Left colon (tissue), 2 donors: ENCODE measurements around the gene SAMD14. TPM values are rescaled to one million over a fixed set of nuclear protein-coding genes. Genes with fewer than 3 reads are reported as not detected.

Experiments
- ATAC-seq: fragments of 200-7000 bp; cut with Tn5 transposase; one replicate; pipeline ENCODE4 v1.9.1; 2020; ENCODE audit warnings: mild to moderate bottlenecking, moderate library complexity
- DNase-seq, 2 donors: peaks; one replicate each; pipeline ENCODE4 v3.0.0-alpha.2; 2020
- intact Hi-C, 2 donors: fragments of 100-400 bp; cut with DNase I in 1 of 2; cut with micrococcal nuclease in 1 of 2; formaldehyde crosslinking; loops; one replicate each; pipeline versions ENCODE4 v1.11.2 to v1.14.0; 2022; cut with DNase I, micrococcal nuclease
- total RNA-seq, 2 donors: library from RNA; stranded (reverse); fragmentation: NEBNext Ultra II Directional; extraction: Animal tissue kit (Norgen Biotek cat#: 25700); gene quantifications; one replicate each; pipeline ENCODE4 v1.2.1, GENCODE V29; 2021
- donor health status: DM: no; HTN: no; CAD: no.
- donor health status: DM: yes; HTN: yes; CAD: no.

SAMD14 gene
- total RNA-seq, 2 donors from 2014 or later: 0.70 to 0.92 TPM

DNA sequence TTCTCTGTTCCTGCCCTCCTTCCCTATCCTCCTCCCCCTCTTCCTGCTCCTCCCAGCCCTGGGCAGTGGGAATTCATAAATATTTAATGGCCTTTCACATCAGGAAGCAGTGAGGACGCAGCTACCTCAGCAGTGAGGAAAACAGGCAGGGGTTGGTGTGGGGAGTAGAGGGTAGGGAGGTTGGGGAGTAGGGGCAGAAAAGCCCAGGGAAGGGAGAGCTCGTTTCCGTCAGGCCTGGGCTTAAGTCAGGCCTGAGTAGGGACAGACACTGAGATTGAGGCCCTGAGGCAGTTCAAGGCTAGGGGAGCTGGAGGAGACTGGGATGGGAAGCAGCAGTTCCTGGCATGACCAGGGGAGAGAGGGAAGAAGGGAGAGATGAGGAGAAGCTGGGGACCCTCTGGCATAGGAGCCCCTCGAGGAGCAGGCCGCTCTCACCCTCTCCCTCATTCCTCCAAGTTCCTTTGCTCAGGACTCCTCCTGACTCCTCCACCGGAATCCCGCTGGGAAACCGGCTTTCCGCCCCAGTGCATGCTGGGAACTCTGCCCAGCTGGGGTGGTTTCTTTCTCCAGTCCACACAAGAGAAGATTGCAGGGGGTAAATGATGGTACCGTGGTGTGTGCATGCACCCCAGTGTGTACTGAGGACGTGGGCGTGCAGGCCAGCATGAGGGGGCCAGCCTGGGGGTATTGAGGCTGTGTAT lies 6.2 kb downstream of the SAMD14 start:
- intact Hi-C loops: no loop called here
- DNase-seq: no peak

DNA sequence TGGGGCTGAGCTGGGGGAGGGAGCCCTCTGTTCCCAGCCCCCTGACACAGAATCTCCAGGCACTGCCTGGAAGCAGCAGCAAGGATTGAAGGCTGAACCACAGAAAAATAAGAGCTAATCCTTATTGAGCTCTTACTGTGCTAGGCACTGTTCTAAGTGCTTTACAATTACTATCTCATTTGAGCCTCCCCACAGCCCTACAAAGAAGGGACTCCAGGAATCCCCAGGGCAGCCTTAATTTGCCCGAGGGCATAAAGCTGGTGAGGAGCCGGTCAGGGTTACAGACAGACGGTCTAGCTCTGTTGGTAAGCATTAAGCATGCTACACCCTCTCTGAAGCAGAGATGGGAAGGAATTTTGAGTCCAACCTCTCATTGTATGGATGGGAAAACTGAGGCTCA lies 7.0 kb downstream of the SAMD14 start:
- no peak for ATAC-seq
- intact Hi-C loops: no loop called here

More for the DNA sequence above, 6.2 kb downstream of the SAMD14 start:
- ATAC-seq: peak; percentile 43

DNA sequence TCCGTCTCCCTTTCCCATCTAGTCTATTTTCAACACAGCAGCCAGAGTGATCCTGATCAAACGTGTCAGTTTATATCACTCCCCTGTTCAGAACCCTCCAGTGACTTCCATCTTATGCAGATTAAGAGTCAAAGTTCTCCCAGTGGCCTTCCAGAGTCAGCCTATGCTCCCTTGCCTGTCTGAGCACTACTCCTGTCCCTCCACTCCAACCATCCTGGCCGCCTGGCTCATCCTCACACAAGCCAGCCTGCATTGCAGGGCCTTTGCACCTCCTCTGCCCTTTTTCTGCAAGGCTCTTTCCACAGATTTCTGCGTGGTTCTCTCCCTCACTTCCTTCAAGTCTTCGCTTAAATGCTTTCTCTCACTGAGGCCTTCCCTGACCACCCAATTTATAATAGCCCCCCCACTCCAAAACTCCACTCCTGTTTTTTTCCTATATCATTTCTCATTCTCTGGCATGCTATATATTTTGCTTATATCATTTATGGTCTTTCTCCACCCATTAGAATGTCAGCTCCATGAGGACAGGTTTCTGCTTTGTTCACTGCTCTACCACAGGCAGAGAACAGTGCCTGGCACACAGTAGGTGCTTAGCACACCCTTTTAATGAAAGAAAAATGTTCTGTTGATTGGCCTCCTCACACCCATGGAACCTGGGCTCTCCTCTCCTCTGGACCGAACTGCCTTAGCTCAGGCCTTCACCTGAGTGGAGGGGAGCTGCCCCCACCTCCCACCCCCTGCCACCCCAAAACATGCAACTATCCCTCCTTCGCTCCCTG lies 9.3 kb downstream of the SAMD14 start:
- DNase-seq (no peak), ATAC-seq (no peak)
- intact Hi-C loops: no loop called here

More for the DNA sequence above, 7.0 kb downstream of the SAMD14 start:
- no peak for DNase-seq

DNA sequence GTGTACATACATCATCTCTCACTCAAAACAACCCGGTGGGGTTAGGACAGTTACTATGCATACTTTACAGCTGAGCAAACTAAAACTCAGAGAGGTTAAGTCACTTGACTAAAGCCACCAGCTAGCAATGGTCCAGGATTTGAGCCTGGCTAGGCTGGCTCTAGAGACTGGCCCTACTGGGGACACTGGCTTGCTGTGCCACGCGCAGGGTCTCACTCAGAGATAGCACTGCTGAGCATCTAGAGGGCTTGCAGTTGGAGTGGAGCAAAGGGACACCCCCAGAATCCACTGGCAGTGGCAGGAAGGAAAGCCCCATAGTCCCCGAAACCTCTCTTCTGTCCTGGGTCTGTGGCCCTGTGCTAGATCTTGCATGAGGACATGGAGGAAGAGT lies 11.1 kb downstream of the SAMD14 start:
- intact Hi-C loops: loop anchor here in 1 of 2 donors (10.0 kb wide), 1 partner anchor 56 kb away; no protein-coding TSS in a partner anchor
- no peak for DNase-seq
- ATAC-seq: no peak

GRCh38 chr17:50118076-50118827 lies 11.7 kb downstream of the SAMD14 start:
- intact Hi-C loops: loop anchor here in 1 of 2 donors (10.0 kb wide), 1 partner anchor 57 kb away; no protein-coding TSS in a partner anchor
- ATAC-seq (no peak), DNase-seq (no peak)

DNA sequence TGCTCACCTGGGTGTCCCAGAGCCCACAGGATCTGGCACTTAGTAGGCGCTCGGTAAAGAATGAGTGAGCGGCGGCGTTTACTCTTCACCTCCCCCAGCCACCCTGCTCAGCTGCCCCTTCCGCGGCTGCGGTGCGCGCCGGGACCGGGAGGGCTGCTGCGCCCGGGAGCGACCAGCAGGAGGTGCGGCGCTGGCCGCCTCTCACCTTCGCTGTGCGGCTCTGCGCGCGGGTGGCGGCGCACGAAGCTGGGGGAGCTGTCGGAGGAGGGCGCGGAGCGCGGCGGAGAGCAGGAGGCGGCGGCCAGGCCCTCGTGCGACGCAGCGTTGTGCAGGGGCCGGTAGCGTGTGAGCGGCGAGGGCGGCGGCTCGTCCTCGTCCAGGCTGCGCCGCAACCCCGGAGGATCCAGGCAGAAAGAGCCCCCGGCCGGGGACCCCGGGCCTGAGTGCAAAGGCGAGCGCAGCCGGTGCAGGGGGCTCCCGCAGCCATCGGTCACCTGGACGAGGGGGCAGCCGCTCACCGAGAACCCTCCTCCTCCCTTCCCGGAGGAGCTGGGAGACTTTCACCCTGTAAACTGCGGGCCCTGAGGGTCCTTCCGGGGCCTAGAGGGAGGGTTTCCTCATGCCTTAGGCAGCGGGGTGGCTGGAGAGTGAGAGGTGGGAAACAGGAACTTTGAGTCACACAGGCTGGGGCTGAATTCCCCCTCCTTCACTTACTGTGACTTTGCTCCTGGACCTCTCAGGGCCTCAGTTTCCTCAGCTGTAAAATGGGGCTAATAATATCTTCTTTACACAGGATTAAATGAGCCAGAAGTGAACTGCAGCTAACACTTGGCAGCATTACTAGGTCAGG lies 12.5 kb downstream of the SAMD14 start:
- peak in 1 of 2 donors; percentile 73 for DNase-seq
- intact Hi-C loops: loop anchor here in 1 of 2 donors (10.0 kb wide), 1 partner anchor 57 kb away; no protein-coding TSS in a partner anchor
- ATAC-seq: peak; percentile 74

DNA sequence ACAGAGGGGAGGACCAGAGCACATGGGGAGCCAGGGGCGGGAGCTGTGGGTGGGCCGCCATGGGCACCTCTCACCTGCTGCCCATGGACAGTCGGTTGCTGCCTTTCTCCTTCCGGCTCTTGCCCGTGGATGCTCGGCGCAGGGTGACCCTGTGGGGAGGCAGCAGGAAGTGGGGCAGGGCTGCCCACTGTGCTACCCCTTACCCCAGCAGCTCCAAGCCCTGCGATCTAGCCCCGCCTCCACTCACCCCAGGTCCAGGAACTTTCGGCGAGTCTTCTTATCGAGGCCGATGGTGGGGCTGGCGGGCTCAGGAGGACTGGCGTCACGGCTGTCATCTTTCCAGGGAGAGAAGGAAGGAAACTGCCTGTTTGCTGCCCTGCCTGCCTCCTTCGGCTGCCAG lies 14.2 kb downstream of the SAMD14 start:
- DNase-seq (no peak), ATAC-seq (no peak)
- intact Hi-C loops: loop anchor here in 1 of 2 donors (10.0 kb wide), 1 partner anchor 59 kb away; no protein-coding TSS in a partner anchor

- intact Hi-C loops: loop anchor here in 1 of 2 donors (10.0 kb wide), 1 partner anchor 60 kb away; no protein-coding TSS in a partner anchor
- peak; percentile 18 for ATAC-seq
- no peak for DNase-seq
Measured at GRCh38 chr17:50114849-50115357, 15.1 kb downstream of the SAMD14 start.

DNA sequence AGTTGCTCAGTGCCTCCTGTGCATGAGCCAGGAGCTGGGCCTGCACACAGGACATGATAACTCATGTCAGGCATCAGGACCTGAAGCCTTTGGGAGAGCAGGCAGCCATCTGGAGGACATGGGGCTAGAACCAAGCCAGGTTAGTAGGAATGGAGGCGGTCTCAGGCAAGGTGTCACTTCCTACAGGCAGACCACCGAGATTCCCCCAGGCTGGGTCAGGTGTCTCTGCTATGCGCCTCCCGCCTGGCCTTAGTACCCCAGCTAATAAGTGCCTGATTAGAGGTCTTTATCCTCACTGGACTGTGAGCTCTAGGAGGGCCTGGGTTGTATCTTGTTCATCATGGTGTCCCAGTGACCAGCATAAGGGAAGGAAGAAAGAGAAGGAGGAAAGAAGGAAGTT lies 15.6 kb downstream of the SAMD14 start:
- no peak for ATAC-seq

GRCh38 chr17:50113624-50114320 lies 16.2 kb downstream of the SAMD14 start:
- DNase-seq (no peak), ATAC-seq (no peak)
- intact Hi-C loops: loop anchor here in 1 of 2 donors (10.0 kb wide), 1 partner anchor 61 kb away; no protein-coding TSS in a partner anchor

More for the DNA sequence above, 15.6 kb downstream of the SAMD14 start:
- DNase-seq: no peak
- intact Hi-C loops: loop anchor here in 1 of 2 donors (10.0 kb wide), 1 partner anchor 60 kb away; no protein-coding TSS in a partner anchor

GRCh38 chr17:50112694-50113093 lies 17.3 kb downstream of the SAMD14 start:
- DNase-seq (no peak), ATAC-seq (peak; percentile 52)
- intact Hi-C loops: loop anchor here in 1 of 2 donors (10.0 kb wide), 1 partner anchor 62 kb away; no protein-coding TSS in a partner anchor

GRCh38 chr17:50111673-50112655 lies 18.0 kb downstream of the SAMD14 start:
- DNase-seq (no peak), ATAC-seq (peak; percentile 43)
- intact Hi-C loops: loop anchor here in 1 of 2 donors (10.0 kb wide), 1 partner anchor 63 kb away; no protein-coding TSS in a partner anchor

DNA sequence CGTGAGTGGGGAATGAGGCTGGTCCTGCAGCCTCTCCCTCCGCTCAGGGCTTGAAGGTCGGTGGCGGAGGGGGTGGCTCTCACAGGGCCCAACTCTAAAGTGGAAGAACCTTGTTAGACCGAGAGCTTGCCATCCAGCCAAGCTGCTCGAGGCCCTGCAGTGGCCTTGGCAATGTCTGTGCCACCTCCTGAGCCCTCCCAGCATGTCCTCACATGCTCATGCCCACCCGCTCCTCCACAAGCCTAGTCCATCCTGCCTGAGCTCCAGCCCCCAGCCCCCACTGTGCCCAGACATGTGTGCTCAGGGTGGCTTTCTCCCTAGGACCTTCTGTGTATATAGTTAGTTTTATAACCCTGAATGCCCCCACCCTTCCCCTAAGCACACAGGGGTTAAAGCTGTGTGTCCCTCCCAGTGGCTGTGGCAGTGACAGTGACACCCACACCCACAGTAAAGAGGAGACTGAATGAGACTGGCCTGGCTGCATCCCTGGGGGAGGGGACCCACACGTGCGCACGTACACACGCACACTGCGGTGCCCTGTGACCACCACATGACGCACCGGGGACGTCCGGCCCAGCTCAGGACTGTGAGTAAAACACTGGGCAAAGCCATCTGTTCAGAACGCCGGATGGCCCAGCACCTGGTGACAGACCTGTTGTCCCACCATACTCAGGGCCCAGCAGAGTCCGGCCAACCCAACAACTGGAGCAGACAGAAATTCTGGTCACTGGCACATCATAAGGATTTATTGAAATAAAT lies 19.2 kb downstream of the SAMD14 start:
- intact Hi-C loops: loop anchor here in 1 of 2 donors (10.0 kb wide), 1 partner anchor 64 kb away; no protein-coding TSS in a partner anchor
- DNase-seq: no peak
- peak; percentile 38 for ATAC-seq

GRCh38 chr17:50109785-50110184 lies 20.2 kb downstream of the SAMD14 start:
- ATAC-seq (no peak), DNase-seq (no peak)
- intact Hi-C loops: loop anchor here in 1 of 2 donors (10.0 kb wide), 1 partner anchor 65 kb away; no protein-coding TSS in a partner anchor

- no peak for DNase-seq
- intact Hi-C loops: no loop called here
- ATAC-seq: no peak
Measured at GRCh38 chr17:50109207-50109606, 20.8 kb downstream of the SAMD14 start.
